SK-N-SH (cell line): ENCODE results near the gene HTR1E.

Experiments used
- ELF1 ChIP-seq: IDR thresholded peaks from 2 replicates; pipeline ENCODE4 v1.4.0; 2012
- EZH2phosphoT487 ChIP-seq: fragments of 200-600 bp; sonication (generic); IDR thresholded peaks from 2 replicates; pipeline ENCODE4 v1.6.1; 2017; ENCODE audit warnings: low read depth, mixed run types, mild to moderate bottlenecking, antibody characterized with exemption, moderate library complexity, borderline replicate concordance
- FOSL2 ChIP-seq: IDR thresholded peaks from 2 replicates; pipeline ENCODE4 v1.4.0; 2012; ENCODE audit warnings: low read depth, mild to moderate bottlenecking, moderate library complexity, borderline replicate concordance
- FOXJ3 ChIP-seq: sonication (generic); formaldehyde crosslinking; IDR thresholded peaks from 2 replicates; pipeline ENCODE4 v1.5.1; 2020; ENCODE audit warnings: mild to moderate bottlenecking, missing genetic modification reagents
- FOXM1 ChIP-seq: IDR thresholded peaks from 2 replicates; pipeline ENCODE4 v1.4.0; 2012; ENCODE audit warnings: low read depth, mild to moderate bottlenecking
- GABPA ChIP-seq: IDR thresholded peaks from 2 replicates; pipeline ENCODE4 v1.4.0; 2012; ENCODE audit warnings: low read depth, mild to moderate bottlenecking
- MXI1 ChIP-seq: IDR thresholded peaks from 2 replicates; pipeline ENCODE4 v1.6.1; 2012; ENCODE audit warnings: mild to moderate bottlenecking, low read depth, low read length, improper control_type of control experiment
- NRF1 ChIP-seq: IDR thresholded peaks from 2 replicates; pipeline ENCODE4 v1.6.1; 2012; ENCODE audit warnings: low read depth, mild to moderate bottlenecking, low read length
- POLR2AphosphoS5 ChIP-seq: IDR thresholded peaks from 2 replicates; pipeline ENCODE4 v1.6.1; 2012; ENCODE audit warnings: low read depth, low read length
- SIN3A ChIP-seq: IDR thresholded peaks from 2 replicates; pipeline ENCODE4 v1.6.1; 2012; ENCODE audit warnings: low read depth, mild to moderate bottlenecking, low read length, moderate library complexity, borderline replicate concordance
- TAF1 ChIP-seq: IDR thresholded peaks from 2 replicates; pipeline ENCODE4 v1.6.1; 2012; ENCODE audit warnings: low read depth, mild to moderate bottlenecking, low read length, moderate library complexity, borderline replicate concordance
- TEAD4 ChIP-seq: IDR thresholded peaks from 2 replicates; pipeline ENCODE4 v1.4.0; 2012; ENCODE audit warnings: mild to moderate bottlenecking, borderline replicate concordance; ENCODE audit not compliant: insufficient read depth
- TF ChIP-seq, protein P1 (sequence below): IDR thresholded peaks from 2 replicates; pipeline ENCODE4; 2012
- TF ChIP-seq, protein P2 (sequence below): fragments of 200-600 bp; sonication (generic); IDR thresholded peaks from 2 replicates; pipeline ENCODE4 v1.6.1; 2017; ENCODE audit warnings: antibody characterized with exemption, mild to moderate bottlenecking, moderate library complexity

DNA sequence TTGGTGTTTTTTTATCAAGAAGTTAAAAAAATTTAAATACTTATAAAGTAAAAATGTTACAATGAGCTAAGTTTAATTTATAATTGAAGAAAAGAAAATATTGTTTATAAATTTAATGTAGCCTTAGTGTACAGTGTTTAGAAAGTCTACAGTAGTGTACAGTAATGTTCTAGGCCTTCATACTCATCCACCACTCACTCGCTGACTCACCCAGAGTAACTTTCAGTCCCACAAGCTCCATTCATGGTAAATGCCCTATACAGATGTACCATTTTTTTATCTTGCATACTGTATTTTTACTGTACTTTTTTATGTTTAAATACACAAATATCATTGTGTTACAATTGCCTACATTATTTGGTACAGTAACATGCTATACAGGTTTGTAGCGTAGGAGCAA is 26.0 kb downstream of the HTR1E start:
- TF ChIP-seq, protein P1, sequence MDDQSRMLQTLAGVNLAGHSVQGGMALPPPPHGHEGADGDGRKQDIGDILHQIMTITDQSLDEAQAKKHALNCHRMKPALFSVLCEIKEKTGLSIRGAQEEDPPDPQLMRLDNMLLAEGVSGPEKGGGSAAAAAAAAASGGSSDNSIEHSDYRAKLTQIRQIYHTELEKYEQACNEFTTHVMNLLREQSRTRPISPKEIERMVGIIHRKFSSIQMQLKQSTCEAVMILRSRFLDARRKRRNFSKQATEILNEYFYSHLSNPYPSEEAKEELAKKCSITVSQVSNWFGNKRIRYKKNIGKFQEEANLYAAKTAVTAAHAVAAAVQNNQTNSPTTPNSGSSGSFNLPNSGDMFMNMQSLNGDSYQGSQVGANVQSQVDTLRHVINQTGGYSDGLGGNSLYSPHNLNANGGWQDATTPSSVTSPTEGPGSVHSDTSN: no peak
- TF ChIP-seq, protein P2, sequence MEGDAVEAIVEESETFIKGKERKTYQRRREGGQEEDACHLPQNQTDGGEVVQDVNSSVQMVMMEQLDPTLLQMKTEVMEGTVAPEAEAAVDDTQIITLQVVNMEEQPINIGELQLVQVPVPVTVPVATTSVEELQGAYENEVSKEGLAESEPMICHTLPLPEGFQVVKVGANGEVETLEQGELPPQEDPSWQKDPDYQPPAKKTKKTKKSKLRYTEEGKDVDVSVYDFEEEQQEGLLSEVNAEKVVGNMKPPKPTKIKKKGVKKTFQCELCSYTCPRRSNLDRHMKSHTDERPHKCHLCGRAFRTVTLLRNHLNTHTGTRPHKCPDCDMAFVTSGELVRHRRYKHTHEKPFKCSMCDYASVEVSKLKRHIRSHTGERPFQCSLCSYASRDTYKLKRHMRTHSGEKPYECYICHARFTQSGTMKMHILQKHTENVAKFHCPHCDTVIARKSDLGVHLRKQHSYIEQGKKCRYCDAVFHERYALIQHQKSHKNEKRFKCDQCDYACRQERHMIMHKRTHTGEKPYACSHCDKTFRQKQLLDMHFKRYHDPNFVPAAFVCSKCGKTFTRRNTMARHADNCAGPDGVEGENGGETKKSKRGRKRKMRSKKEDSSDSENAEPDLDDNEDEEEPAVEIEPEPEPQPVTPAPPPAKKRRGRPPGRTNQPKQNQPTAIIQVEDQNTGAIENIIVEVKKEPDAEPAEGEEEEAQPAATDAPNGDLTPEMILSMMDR: no peak
- TF ChIP-seq TAF1: no peak
- no peak for TF ChIP-seq SIN3A
- no peak for TF ChIP-seq EZH2phosphoT487
- TF ChIP-seq FOXM1: no peak
- no peak for TF ChIP-seq POLR2AphosphoS5
- no peak for TF ChIP-seq NRF1
- no peak for TF ChIP-seq FOXJ3 (CRISPR knock-in tag)
- no peak for TF ChIP-seq TEAD4
- no peak for TF ChIP-seq GABPA
- TF ChIP-seq MXI1: no peak
- no peak for TF ChIP-seq FOSL2
- TF ChIP-seq ELF1: no peak
